HepG2 (cell line): ENCODE data around the gene CDH1. TPM values are rescaled to one million over a fixed set of nuclear protein-coding genes. Genes with fewer than 3 reads are reported as not detected.

ENCODE experiments used
- DPF2 ChIP-seq: sonication (generic); formaldehyde crosslinking; IDR thresholded peaks from 2 replicates; pipeline ENCODE4 v1.4.0; 2020; ENCODE audit warnings: mild to moderate bottlenecking, low read depth, missing genetic modification reagents, borderline replicate concordance
- FOXA1 ChIP-seq, 2 experiments: fragments of 450-650 bp in 1 of 2; sonication (generic) in 1 of 2; formaldehyde crosslinking in 1 of 2; IDR thresholded peaks; 2 replicates each; pipeline versions ENCODE4 v1.4.0 to v1.6.1; 2016 to 2020; ENCODE audit warnings: missing genetic modification reagents in 1 of 2
- GATAD2A ChIP-seq: IDR thresholded peaks from 2 replicates; pipeline ENCODE4 v1.6.1; 2016
- MYC ChIP-seq: sonication (generic); formaldehyde crosslinking; IDR thresholded peaks from 2 replicates; pipeline ENCODE4 v1.9.0; 2021; ENCODE audit warnings: missing genetic modification reagents, borderline replicate concordance
- NCOA2 ChIP-seq: sonication (generic); formaldehyde crosslinking; IDR thresholded peaks from 2 replicates; pipeline ENCODE4 v1.8.0; 2022; ENCODE audit warnings: inconsistent platforms
- PPARG ChIP-seq: conservative IDR thresholded peaks from 2 replicates; pipeline ENCODE4 v1.6.1; 2016; ENCODE audit warnings: missing biosample characterization, missing genetic modification reagents
- SALL1 ChIP-seq: sonication (generic); formaldehyde crosslinking; IDR thresholded peaks from 2 replicates; pipeline ENCODE4 v1.8.0; 2022; ENCODE audit warnings: mild to moderate bottlenecking, missing genetic modification reagents
- TCF12 ChIP-seq, 2 experiments: fragments of 450-650 bp in 1 of 2; sonication (generic) in 1 of 2; formaldehyde crosslinking in 1 of 2; IDR thresholded peaks; 2 replicates each; pipeline versions ENCODE4 v1.6.1 to v1.8.0; 2017 to 2022; ENCODE audit warnings: antibody characterized with exemption in 1 of 2, mild to moderate bottlenecking in 1 of 2, missing genetic modification reagents in 1 of 2, moderate library complexity in 1 of 2
- ZBTB38 ChIP-seq: sonication (generic); formaldehyde crosslinking; IDR thresholded peaks from 2 replicates; pipeline ENCODE4 v1.5.1; 2020; ENCODE audit warnings: mild to moderate bottlenecking, missing genetic modification reagents
- ZMAT3 ChIP-seq: sonication (generic); formaldehyde crosslinking; conservative IDR thresholded peaks from 2 replicates; pipeline ENCODE4 v1.7.0; 2021; ENCODE audit warnings: missing genetic modification reagents
- ZNF17 ChIP-seq: sonication (generic); formaldehyde crosslinking; IDR thresholded peaks from 2 replicates; pipeline ENCODE4 v1.5.0; 2020; ENCODE audit warnings: mild to moderate bottlenecking, missing genetic modification reagents
- ZNF235 ChIP-seq: sonication (generic); formaldehyde crosslinking; IDR thresholded peaks from 2 replicates; pipeline ENCODE4 v1.8.1; 2023; ENCODE audit warnings: mild to moderate bottlenecking, missing genetic modification reagents, borderline replicate concordance
- ZNF260 ChIP-seq: sonication (generic); formaldehyde crosslinking; IDR thresholded peaks from 2 replicates; pipeline ENCODE4 v1.4.0; 2020; ENCODE audit warnings: missing genetic modification reagents, low read depth, mild to moderate bottlenecking, borderline replicate concordance
- ZNF33B ChIP-seq: sonication (generic); formaldehyde crosslinking; IDR thresholded peaks from 2 replicates; pipeline ENCODE4 v1.5.1; 2020; ENCODE audit warnings: mild to moderate bottlenecking, missing genetic modification reagents
- ZNF543 ChIP-seq: sonication (generic); formaldehyde crosslinking; IDR thresholded peaks from 2 replicates; pipeline ENCODE4 v1.4.0; 2020; ENCODE audit warnings: mild to moderate bottlenecking, missing genetic modification reagents
- ZNF556 ChIP-seq: sonication (generic); formaldehyde crosslinking; IDR thresholded peaks from 2 replicates; pipeline ENCODE4 v1.4.0; 2020; ENCODE audit warnings: mild to moderate bottlenecking, missing genetic modification reagents, borderline replicate concordance
- ZNF570 ChIP-seq: sonication (generic); formaldehyde crosslinking; IDR thresholded peaks from 2 replicates; pipeline ENCODE4 v1.4.0; 2020; ENCODE audit warnings: mild to moderate bottlenecking, missing genetic modification reagents, borderline replicate concordance
- ZNF619 ChIP-seq: sonication (generic); formaldehyde crosslinking; IDR thresholded peaks from 2 replicates; pipeline ENCODE4 v1.4.0; 2020; ENCODE audit warnings: mild to moderate bottlenecking, missing genetic modification reagents
- ZNF746 ChIP-seq: sonication (generic); formaldehyde crosslinking; IDR thresholded peaks from 2 replicates; pipeline ENCODE4 v1.8.0; 2022; ENCODE audit warnings: mild to moderate bottlenecking, missing genetic modification reagents
- ZNF792 ChIP-seq: IDR thresholded peaks from 2 replicates; pipeline ENCODE4 v1.6.1; 2016
- ZSCAN29 ChIP-seq: sonication (generic); formaldehyde crosslinking; conservative IDR thresholded peaks from 2 replicates; pipeline ENCODE4 v1.4.0; 2020; ENCODE audit warnings: mild to moderate bottlenecking, missing genetic modification reagents
- polyA plus RNA-seq, 8 experiments: library from polyadenylated mRNA; depleted of rRNA in 3 of 8; stranded (reverse) in 7 of 8; unstranded in 1 of 8; fragments of >200 nt; fragmentation: Illumina TruSeq in 4 of 8; extraction: Trizol in 4 of 8; gene quantifications; 2 replicates each; pipeline versions ENCODE4 v1.2.1 to v1.2.3, GENCODE V29; 2011 to 2016; ENCODE audit warnings: low read depth in 4 of 8, missing spikeins in 1 of 8, mixed read lengths in 1 of 8; ENCODE audit not compliant: insufficient read depth in 1 of 8
- total RNA-seq, 5 experiments: library from RNA; depleted of rRNA; stranded (reverse); fragments of >200 nt; fragmentation: Illumina TruSeq; extraction: Trizol; gene quantifications; 2 replicates each; pipeline ENCODE4 v1.2.3, GENCODE V29; 2016; ENCODE audit warnings: low read depth in 1 of 5
- TF ChIP-seq, protein P1 (sequence below): IDR thresholded peaks from 2 replicates; pipeline ENCODE4 v1.6.1; 2016; ENCODE audit warnings: mild to moderate bottlenecking, missing biosample characterization, missing genetic modification reagents
- TF ChIP-seq, protein P2 (sequence below): sonication (generic); formaldehyde crosslinking; IDR thresholded peaks from 2 replicates; pipeline ENCODE4 v1.5.0; 2020; ENCODE audit warnings: mild to moderate bottlenecking, missing genetic modification reagents, moderate library complexity
- TF ChIP-seq, protein P3 (sequence below): sonication (generic); formaldehyde crosslinking; IDR thresholded peaks from 2 replicates; pipeline ENCODE4 v1.4.0; 2020; ENCODE audit warnings: missing genetic modification reagents
- TF ChIP-seq, protein P4 (sequence below): sonication (generic); formaldehyde crosslinking; IDR thresholded peaks from 2 replicates; pipeline ENCODE4 v1.5.0; 2020; ENCODE audit warnings: mild to moderate bottlenecking, low read depth, missing genetic modification reagents, borderline replicate concordance
- TF ChIP-seq, protein P5 (sequence below): sonication (generic); formaldehyde crosslinking; IDR thresholded peaks from 2 replicates; pipeline ENCODE4 v1.8.0; 2022; ENCODE audit warnings: low read depth, missing genetic modification reagents

The CDH1 gene
- total and polyA plus RNA-seq, 2 of the 13 experiments (the other 11 are each of a cell fraction or from before 2014, with no cell fraction given), result 0.95 to 9.8 TPM

DNA sequence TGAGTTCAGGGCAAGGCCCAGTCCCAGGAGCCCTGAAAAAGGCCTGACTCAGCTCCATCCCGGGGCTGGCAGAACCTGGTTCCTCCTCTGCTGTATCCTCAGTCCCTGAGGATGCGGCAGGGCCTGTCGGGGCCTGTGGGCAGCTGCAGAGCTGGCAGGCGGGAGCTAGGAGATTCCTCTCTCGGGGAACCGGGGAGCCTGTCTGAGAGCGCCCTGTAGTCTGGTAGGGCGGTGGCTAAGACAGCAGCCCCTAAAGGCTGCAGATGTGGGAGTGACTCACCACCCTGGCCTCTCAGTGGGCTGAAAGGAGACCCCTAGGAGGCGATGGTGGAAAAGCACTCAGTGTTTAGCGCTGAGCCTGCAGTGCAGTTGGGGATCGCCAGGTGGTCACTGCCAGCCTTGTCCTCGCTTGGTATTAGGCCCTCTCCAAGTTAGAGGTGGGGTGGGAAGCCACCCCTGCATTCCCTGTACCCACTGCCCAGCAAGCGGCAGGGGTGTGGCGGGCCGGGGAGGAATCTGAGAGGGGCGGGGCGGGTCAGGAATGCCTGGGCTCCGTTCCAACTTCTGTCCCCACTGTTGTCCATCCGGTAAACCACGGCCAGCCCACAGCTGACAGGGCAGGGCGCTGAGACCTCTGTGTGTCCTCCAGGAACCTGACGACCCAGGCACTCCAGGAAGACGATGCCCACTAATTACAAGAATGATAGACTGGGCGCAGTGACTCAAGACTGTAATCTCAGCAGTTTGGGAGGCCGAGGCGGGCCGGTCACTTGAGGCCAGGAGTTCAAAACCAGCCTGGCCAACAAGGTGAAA is 29.5 kb upstream of the CDH1 start (continued):
- TF ChIP-seq, protein P1, sequence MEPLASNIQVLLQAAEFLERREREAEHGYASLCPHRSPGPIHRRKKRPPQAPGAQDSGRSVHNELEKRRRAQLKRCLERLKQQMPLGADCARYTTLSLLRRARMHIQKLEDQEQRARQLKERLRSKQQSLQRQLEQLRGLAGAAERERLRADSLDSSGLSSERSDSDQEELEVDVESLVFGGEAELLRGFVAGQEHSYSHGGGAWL (CRISPR knock-in tag), result no peak
- TF ChIP-seq ZNF556 (CRISPR knock-in tag) (0 out of 2 replicates have a peak, but pooled peaks have one; percentile 14), ZNF235 (CRISPR knock-in tag) (no peak; the same call in 1 of the 2 replicates), DPF2 (CRISPR knock-in tag) (peak; percentile 82), MYC (CRISPR knock-in tag) (peak; percentile 28; the same call in 1 of the 2 replicates), TCF12 (IDR thresholded peaks at IDR 0.05) (no peak), TCF12 (CRISPR knock-in tag; IDR thresholded peaks at IDR 0.05) (no peak), ZNF33B (CRISPR knock-in tag) (no peak), ZNF17 (CRISPR knock-in tag) (peak; percentile 67; the same call in 1 of the 2 replicates), PPARG (CRISPR knock-in tag) (peak; percentile 52; the same call in 1 of the 2 replicates), GATAD2A (CRISPR knock-in tag) (peak; percentile 80), NCOA2 (CRISPR knock-in tag) (no peak; the same call in 1 of the 2 replicates), ZNF570 (no peak), ZNF543 (peak; percentile 69; the same call in 1 of the 2 replicates), ZMAT3 (CRISPR knock-in tag) (no peak), ZNF746 (CRISPR knock-in tag) (peak; percentile 23; the same call in 1 of the 2 replicates), ZNF619 (CRISPR knock-in tag) (peak; percentile 69; the same call in 1 of the 2 replicates), ZSCAN29 (CRISPR knock-in tag) (no peak), ZNF792 (CRISPR knock-in tag) (0 out of 2 replicates have a peak, but pooled peaks have one; percentile 24), ZNF260 (CRISPR knock-in tag) (no peak), ZBTB38 (CRISPR knock-in tag) (no peak), FOXA1 (IDR thresholded peaks at IDR 0.05) (no peak), FOXA1 (CRISPR knock-in tag; IDR thresholded peaks at IDR 0.05) (no peak), SALL1 (CRISPR knock-in tag) (peak; percentile 57; the same call in 1 of the 2 replicates)
- TF ChIP-seq, protein P2, sequence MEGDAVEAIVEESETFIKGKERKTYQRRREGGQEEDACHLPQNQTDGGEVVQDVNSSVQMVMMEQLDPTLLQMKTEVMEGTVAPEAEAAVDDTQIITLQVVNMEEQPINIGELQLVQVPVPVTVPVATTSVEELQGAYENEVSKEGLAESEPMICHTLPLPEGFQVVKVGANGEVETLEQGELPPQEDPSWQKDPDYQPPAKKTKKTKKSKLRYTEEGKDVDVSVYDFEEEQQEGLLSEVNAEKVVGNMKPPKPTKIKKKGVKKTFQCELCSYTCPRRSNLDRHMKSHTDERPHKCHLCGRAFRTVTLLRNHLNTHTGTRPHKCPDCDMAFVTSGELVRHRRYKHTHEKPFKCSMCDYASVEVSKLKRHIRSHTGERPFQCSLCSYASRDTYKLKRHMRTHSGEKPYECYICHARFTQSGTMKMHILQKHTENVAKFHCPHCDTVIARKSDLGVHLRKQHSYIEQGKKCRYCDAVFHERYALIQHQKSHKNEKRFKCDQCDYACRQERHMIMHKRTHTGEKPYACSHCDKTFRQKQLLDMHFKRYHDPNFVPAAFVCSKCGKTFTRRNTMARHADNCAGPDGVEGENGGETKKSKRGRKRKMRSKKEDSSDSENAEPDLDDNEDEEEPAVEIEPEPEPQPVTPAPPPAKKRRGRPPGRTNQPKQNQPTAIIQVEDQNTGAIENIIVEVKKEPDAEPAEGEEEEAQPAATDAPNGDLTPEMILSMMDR, result peak; percentile 71
- TF ChIP-seq, protein P3, sequence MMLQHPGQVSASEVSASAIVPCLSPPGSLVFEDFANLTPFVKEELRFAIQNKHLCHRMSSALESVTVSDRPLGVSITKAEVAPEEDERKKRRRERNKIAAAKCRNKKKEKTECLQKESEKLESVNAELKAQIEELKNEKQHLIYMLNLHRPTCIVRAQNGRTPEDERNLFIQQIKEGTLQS (CRISPR knock-in tag), result 0 out of 2 replicates have a peak, but pooled peaks have one; percentile 23
- TF ChIP-seq, protein P4, sequence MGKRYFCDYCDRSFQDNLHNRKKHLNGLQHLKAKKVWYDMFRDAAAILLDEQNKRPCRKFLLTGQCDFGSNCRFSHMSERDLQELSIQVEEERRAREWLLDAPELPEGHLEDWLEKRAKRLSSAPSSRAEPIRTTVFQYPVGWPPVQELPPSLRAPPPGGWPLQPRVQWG, result no peak
- TF ChIP-seq, protein P5, sequence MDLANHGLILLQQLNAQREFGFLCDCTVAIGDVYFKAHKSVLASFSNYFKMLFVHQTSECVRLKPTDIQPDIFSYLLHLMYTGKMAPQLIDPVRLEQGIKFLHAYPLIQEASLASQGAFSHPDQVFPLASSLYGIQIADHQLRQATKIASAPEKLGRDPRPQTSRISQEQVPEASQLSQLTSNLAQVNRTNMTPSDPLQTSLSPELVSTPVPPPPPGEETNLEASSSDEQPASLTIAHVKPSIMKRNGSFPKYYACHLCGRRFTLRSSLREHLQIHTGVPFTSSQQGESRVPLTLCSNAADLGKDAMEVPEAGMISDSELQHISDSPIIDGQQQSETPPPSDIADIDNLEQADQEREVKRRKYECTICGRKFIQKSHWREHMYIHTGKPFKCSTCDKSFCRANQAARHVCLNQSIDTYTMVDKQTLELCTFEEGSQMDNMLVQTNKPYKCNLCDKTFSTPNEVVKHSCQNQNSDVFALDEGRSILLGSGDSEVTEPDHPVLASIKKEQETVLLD (CRISPR knock-in tag), result no peak
